GM21619 (cell line): ENCODE results near the gene COL21A1.

Experiments
- ATAC-seq: cut with Tn5 transposase; IDR thresholded peaks from one replicate; pipeline ENCODE4 v1.9.1; 2021; ENCODE audit not compliant: unreplicated experiment

The COL21A1 gene

GRCh38 chr6:56140090-56140489, 107.3 kb downstream of the COL21A1 start:
- no peak for ATAC-seq

- no peak for ATAC-seq
Measured at GRCh38 chr6:56115715-56116114, 131.7 kb downstream of the COL21A1 start.

- no peak for ATAC-seq
Measured at GRCh38 chr6:56109149-56109548, 138.2 kb downstream of the COL21A1 start.

- no peak for ATAC-seq
Measured at GRCh38 chr6:56106231-56106630, 141.1 kb downstream of the COL21A1 start.

GRCh38 chr6:56104591-56104990, 142.8 kb downstream of the COL21A1 start:
- no peak for ATAC-seq

- no peak for ATAC-seq
Measured at GRCh38 chr6:56102216-56102615, 145.2 kb downstream of the COL21A1 start.

- no peak for ATAC-seq
Measured at GRCh38 chr6:56101141-56101553, 146.2 kb downstream of the COL21A1 start.

- ATAC-seq = no peak
Measured at GRCh38 chr6:56096946-56097621, 150.3 kb downstream of the COL21A1 start.

- no peak for ATAC-seq
Measured at GRCh38 chr6:56096541-56096940, 150.8 kb downstream of the COL21A1 start.

GRCh38 chr6:56093776-56094175, 153.6 kb downstream of the COL21A1 start:
- no peak for ATAC-seq

GRCh38 chr6:56091159-56091869, 156.1 kb downstream of the COL21A1 start:
- no peak for ATAC-seq

GRCh38 chr6:56088641-56089040, 158.7 kb downstream of the COL21A1 start:
- no peak for ATAC-seq

GRCh38 chr6:56087421-56087820, 160.0 kb downstream of the COL21A1 start:
- no peak for ATAC-seq

GRCh38 chr6:56079751-56080540, 167.4 kb downstream of the COL21A1 start:
- no peak for ATAC-seq

- ATAC-seq = no peak
Measured at GRCh38 chr6:56076033-56076432, 171.3 kb downstream of the COL21A1 start.

- no peak for ATAC-seq
Measured at GRCh38 chr6:56073761-56074160, 173.6 kb downstream of the COL21A1 start.

- no peak for ATAC-seq
Measured at GRCh38 chr6:56073315-56073714, 174.1 kb downstream of the COL21A1 start.

GRCh38 chr6:56072856-56073255, 174.5 kb downstream of the COL21A1 start:
- no peak for ATAC-seq

GRCh38 chr6:56065408-56065807, 182.0 kb downstream of the COL21A1 start:
- ATAC-seq = no peak

- no peak for ATAC-seq
Measured at GRCh38 chr6:56062836-56063235, 184.5 kb downstream of the COL21A1 start.

- ATAC-seq = no peak
Measured at GRCh38 chr6:56058636-56059035, 188.7 kb downstream of the COL21A1 start.
